AG09309 (cell line): ENCODE results near the gene SMIM24.

Experiments
- DNase-seq: peaks from one replicate; pipeline ENCODE4 v3.0.0-alpha.2; 2010; ENCODE audit warnings: low read depth
- H3K4me3 ChIP-seq: 2 replicates; pipeline ENCODE4 v1.5.1; 2011; ENCODE audit warnings: mild to moderate bottlenecking, low read depth, low read length, moderate library complexity; ENCODE audit not compliant: control insufficient read depth
- TF ChIP-seq, protein P1 (sequence below): IDR thresholded peaks from 2 replicates; pipeline ENCODE4 v1.5.1; 2011; ENCODE audit warnings: mild to moderate bottlenecking, low read depth, low read length, inconsistent platforms; ENCODE audit not compliant: insufficient read depth, control insufficient read depth; ENCODE audit errors: missing control alignments

SMIM24 gene

DNA sequence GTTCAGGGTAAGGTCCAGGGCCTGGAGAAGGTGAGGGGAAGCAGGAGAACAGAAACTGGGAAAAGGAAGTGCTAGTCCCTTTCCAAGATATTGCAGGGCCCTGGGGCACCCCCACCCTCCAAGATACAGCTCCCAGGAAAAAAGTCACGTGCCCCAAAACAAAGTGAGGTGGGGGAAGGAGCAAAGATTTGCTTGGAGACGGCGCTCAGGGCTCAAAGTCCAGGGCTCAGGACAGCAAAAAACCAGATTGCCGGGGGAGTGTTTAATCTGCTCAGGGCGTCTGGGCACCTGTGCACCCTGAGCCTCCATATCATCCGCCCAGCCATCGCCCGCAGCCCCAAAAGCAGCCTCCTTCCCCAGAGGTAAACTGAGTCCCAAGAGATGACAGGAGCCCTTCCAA, 6.3 kb downstream of the SMIM24 start:
- no peak for DNase-seq
- TF ChIP-seq, protein P1, sequence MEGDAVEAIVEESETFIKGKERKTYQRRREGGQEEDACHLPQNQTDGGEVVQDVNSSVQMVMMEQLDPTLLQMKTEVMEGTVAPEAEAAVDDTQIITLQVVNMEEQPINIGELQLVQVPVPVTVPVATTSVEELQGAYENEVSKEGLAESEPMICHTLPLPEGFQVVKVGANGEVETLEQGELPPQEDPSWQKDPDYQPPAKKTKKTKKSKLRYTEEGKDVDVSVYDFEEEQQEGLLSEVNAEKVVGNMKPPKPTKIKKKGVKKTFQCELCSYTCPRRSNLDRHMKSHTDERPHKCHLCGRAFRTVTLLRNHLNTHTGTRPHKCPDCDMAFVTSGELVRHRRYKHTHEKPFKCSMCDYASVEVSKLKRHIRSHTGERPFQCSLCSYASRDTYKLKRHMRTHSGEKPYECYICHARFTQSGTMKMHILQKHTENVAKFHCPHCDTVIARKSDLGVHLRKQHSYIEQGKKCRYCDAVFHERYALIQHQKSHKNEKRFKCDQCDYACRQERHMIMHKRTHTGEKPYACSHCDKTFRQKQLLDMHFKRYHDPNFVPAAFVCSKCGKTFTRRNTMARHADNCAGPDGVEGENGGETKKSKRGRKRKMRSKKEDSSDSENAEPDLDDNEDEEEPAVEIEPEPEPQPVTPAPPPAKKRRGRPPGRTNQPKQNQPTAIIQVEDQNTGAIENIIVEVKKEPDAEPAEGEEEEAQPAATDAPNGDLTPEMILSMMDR = no peak
- no peak overlapping the region for H3K4me3 ChIP-seq

DNA sequence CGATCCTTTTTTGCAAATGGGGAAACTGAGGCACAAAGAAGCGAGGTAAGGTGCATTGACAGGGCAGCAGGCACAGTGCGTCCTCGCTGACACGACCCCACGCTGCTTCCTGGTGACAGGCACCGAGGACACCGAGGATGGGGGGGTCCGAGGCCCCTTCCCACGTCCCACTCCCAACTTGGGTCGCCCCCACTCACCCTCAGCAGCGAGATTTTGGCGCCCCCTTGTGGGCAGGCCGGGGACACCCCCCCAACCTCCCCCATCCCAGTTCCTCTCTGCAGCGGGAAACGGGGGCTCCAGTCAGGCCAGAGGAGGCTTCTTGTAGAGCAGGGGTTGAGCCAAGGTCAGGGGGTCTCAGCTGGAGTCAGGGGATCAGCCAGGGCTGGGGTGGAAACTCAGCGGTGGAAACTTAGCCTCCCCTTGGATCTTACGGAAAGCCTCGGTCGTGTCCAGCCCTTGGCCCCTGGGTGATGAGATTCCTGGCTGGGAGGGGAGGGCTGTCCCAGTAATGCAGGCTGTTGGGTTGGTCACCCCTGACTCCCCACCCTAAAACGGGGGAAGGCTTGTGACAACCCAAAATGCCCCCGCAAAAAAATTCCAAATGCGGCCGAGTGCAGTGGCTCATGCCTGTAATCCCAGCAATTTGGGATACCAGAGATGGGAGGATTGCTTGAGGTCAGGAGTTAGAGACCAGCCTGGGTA, 8.2 kb downstream of the SMIM24 start:
- TF ChIP-seq, protein P1 = peak; percentile 96
- DNase-seq = no peak
- no peak overlapping the region for H3K4me3 ChIP-seq

DNA sequence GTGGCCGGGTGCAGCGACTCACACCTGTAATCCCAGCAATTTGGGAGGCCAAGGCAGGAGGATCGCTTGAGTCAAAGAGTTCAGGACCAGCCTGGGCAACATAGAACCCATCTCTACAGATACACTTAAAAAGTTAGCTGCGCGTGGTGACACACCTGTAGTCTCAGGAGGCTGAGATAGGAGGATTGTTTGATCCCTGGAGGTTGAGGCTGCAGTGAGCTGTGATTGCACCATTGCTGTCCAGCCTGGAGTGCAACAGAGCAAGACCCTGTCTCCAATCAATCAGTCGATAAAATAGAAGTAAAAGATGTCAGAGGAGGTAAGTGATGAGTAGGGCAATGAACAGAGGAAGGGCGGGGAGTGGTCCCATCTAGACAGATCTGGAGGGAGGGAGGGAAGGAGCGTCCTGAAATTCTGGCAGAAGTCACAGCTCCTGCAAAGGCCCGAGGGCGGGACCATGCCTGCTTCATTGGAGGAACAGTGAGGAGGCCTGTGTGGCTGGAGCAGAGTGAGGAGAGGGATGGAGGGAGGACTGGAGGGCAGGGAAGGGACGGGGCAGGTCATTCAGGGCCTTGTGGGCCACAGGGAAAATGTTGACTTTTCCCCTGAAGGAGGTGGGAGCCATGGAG, 9.7 kb downstream of the SMIM24 start:
- no peak overlapping the region for H3K4me3 ChIP-seq
- TF ChIP-seq, protein P1 = no peak
- no peak for DNase-seq

DNA sequence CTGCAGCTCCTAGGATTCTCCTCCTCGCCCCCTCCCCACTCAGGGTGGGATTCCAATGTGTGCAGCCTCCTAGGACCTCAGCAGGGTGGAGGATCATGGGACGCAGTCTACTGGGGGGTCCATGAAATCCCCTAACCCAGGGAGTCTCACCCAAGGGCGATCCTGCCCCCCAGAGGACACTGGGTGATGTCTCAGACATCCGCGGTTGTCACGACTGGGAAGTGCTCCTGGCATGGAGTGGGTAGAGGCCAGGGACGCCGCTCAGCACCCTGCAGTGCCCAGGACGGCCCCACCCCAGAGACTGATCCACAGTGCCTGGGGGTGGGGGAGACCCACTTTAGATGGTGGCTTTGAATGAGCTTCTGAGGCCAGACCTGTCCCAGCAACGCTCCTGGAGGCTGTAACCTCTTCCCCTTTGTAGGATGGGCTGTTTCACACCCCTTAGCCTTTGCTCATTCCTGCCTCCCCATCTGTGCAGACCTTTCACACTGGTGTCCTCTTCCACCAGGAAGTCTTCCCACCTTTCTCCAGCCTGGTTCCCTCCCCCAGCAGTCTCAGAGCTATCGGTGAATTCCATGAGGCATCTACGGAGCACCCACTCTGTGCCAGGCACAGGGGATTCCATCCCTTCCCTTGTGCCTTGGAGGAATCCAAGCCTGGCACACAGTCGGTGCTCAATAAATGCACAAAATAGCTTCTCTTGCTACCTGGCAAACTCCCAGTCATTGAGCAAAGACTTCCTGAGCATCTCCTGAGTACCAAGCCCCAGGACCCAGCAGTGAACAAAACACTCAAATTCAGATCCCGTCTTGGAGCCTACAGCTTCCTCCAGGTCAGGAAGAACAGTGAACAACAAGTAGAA, 10.5 kb downstream of the SMIM24 start:
- no peak overlapping the region for H3K4me3 ChIP-seq

DNA sequence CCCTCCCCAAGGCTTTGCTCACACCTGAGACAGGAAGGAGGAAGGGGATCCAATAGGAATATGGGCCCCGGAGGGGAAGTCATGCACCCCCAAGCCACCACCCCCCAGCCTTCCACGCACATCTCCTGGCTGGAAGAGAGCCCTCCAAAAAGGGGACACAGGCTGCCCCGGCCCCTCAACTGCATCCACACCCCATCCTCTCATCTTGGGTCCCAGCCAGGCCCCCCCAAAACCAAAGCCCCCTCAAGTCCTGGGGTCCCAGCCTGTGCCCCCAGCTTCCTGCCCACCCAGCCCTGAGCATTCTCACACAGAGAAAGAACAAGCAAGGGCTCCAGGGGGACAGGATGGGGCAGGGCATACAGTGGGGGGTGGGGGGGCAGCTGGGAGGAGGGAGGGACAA, 12.1 kb downstream of the SMIM24 start:
- H3K4me3 ChIP-seq = no peak overlapping the region
- TF ChIP-seq, protein P1 = no peak
- DNase-seq = no peak

More for the DNA sequence above, 10.5 kb downstream of the SMIM24 start:
- TF ChIP-seq, protein P1 = no peak
- DNase-seq = no peak

DNA sequence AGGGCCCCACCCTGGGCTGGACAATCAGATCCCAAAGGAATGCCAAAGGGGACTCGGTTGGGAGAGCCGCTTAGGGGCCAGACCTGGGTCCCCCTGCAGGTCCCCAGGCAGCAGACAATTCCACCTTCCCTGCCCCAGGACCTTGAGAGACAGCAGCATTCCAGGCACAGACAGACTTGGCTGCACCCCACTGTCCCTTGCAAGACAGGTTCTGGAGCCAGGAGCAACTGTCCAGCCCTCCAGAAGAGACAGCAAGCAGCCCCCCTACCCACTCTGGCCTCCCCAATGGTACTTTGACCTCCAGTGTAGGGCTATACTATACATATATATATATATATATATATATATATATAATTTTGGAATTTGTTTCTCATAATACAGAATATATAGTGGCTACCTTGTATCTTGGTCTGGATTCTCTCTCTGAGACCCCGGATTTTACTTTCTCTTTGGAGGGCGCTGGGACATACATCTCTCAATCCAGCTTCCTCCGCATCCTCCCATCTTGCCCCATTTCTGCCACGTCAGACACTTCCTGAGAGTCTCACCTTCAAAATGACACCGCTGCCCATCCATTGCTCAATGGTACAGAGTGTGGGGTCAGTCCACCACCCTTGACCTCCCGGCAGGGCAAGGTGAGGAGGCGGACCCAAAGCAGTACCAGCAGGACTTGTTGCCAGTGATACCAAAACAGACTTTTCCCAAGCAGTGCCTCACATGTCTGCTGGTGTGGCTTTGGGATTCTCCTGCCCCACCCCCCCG, 12.7 kb downstream of the SMIM24 start:
- TF ChIP-seq, protein P1 = no peak
- no peak overlapping the region for H3K4me3 ChIP-seq
- DNase-seq = no peak
